SK-N-SH (cell line): Measurements from ENCODE around the gene PDE10A.

Experiments used
- GABPA ChIP-seq: IDR thresholded peaks from 2 replicates; pipeline ENCODE4 v1.4.0; 2012; ENCODE audit warnings: low read depth, mild to moderate bottlenecking
- NRF1 ChIP-seq: IDR thresholded peaks from 2 replicates; pipeline ENCODE4 v1.6.1; 2012; ENCODE audit warnings: low read depth, mild to moderate bottlenecking, low read length
- RAD21 ChIP-seq: IDR thresholded peaks from 2 replicates; pipeline ENCODE4 v1.6.1; 2012; ENCODE audit warnings: mild to moderate bottlenecking, low read length
- RCOR1 ChIP-seq: fragments of 150-350 bp; IDR thresholded peaks from 2 replicates; pipeline ENCODE4 v1.6.1; 2017; ENCODE audit warnings: antibody characterized with exemption, low read length
- TAF1 ChIP-seq: IDR thresholded peaks from 2 replicates; pipeline ENCODE4 v1.6.1; 2012; ENCODE audit warnings: low read depth, mild to moderate bottlenecking, low read length, moderate library complexity, borderline replicate concordance
- ZBTB33 ChIP-seq: IDR thresholded peaks from 2 replicates; pipeline ENCODE4 v1.4.0; 2012; ENCODE audit warnings: low read depth, borderline replicate concordance
- TF ChIP-seq, protein P1 (sequence below): fragments of 200-600 bp; sonication (generic); IDR thresholded peaks from 2 replicates; pipeline ENCODE4 v1.6.1; 2017; ENCODE audit warnings: antibody characterized with exemption, mild to moderate bottlenecking, moderate library complexity

- TF ChIP-seq, protein P1, sequence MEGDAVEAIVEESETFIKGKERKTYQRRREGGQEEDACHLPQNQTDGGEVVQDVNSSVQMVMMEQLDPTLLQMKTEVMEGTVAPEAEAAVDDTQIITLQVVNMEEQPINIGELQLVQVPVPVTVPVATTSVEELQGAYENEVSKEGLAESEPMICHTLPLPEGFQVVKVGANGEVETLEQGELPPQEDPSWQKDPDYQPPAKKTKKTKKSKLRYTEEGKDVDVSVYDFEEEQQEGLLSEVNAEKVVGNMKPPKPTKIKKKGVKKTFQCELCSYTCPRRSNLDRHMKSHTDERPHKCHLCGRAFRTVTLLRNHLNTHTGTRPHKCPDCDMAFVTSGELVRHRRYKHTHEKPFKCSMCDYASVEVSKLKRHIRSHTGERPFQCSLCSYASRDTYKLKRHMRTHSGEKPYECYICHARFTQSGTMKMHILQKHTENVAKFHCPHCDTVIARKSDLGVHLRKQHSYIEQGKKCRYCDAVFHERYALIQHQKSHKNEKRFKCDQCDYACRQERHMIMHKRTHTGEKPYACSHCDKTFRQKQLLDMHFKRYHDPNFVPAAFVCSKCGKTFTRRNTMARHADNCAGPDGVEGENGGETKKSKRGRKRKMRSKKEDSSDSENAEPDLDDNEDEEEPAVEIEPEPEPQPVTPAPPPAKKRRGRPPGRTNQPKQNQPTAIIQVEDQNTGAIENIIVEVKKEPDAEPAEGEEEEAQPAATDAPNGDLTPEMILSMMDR: no peak
- no peak for TF ChIP-seq GABPA
- TF ChIP-seq RAD21: no peak
- no peak for TF ChIP-seq NRF1
- no peak for TF ChIP-seq TAF1
- no peak for TF ChIP-seq ZBTB33
- no peak for TF ChIP-seq RCOR1
Observed at GRCh38 chr6:165708985-165709576, 46.0 kb upstream of the PDE10A start.
